22Rv1 (cell line): ENCODE data around the gene CDC23.

Source experiments
- ZFX ChIP-seq: fragments of 450-650 bp; IDR thresholded peaks from 2 replicates; pipeline ENCODE4 v1.6.1; 2017; ENCODE audit warnings: antibody characterized with exemption, borderline replicate concordance
- TF ChIP-seq, protein P1 (sequence below): fragments of 450-650 bp; IDR thresholded peaks from 2 replicates; pipeline ENCODE4 v1.5.1; 2017; ENCODE audit warnings: mild to moderate bottlenecking

DNA sequence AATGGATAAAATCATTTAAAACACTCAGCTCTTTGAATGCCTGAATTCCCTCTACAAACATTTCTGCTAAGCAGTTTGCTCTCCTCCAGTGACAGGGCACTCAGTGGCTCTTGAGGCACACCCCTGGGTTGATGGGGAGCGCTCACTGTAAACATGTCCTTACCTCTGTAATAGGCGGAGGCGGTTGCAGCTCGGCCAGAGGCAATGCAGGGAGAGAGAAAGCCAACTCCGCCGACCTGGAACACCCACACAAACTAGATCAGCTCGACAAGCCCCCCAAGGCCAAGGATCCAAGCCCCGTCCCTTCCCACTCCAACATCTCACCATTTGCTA, 329 bp downstream of the CDC23 start:
- TF ChIP-seq, protein P1, sequence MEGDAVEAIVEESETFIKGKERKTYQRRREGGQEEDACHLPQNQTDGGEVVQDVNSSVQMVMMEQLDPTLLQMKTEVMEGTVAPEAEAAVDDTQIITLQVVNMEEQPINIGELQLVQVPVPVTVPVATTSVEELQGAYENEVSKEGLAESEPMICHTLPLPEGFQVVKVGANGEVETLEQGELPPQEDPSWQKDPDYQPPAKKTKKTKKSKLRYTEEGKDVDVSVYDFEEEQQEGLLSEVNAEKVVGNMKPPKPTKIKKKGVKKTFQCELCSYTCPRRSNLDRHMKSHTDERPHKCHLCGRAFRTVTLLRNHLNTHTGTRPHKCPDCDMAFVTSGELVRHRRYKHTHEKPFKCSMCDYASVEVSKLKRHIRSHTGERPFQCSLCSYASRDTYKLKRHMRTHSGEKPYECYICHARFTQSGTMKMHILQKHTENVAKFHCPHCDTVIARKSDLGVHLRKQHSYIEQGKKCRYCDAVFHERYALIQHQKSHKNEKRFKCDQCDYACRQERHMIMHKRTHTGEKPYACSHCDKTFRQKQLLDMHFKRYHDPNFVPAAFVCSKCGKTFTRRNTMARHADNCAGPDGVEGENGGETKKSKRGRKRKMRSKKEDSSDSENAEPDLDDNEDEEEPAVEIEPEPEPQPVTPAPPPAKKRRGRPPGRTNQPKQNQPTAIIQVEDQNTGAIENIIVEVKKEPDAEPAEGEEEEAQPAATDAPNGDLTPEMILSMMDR, result no peak
- TF ChIP-seq ZFX, result no peak
